HG03469 (cell line): Measurements from ENCODE around the gene PKIB.

Source experiments
- ATAC-seq: cut with Tn5 transposase; IDR thresholded peaks from one replicate; pipeline ENCODE4 v1.9.1; 2021; ENCODE audit warnings: mild to moderate bottlenecking, moderate library complexity, moderate number of reproducible peaks; ENCODE audit not compliant: unreplicated experiment

Gene PKIB

GRCh38 chr6:122702841-122703240 is 92.6 kb downstream of the PKIB start:
- no peak for ATAC-seq

GRCh38 chr6:122704066-122704465 is 93.9 kb downstream of the PKIB start:
- ATAC-seq = no peak

GRCh38 chr6:122709922-122710512 is 99.8 kb downstream of the PKIB start:
- peak; percentile 96 for ATAC-seq

- ATAC-seq = no peak
Measured at GRCh38 chr6:122710908-122711635, 100.9 kb downstream of the PKIB start.

GRCh38 chr6:122712093-122712447 is 101.9 kb downstream of the PKIB start:
- ATAC-seq = no peak

GRCh38 chr6:122712448-122713137 is 102.4 kb downstream of the PKIB start:
- no peak for ATAC-seq

GRCh38 chr6:122713138-122713537 is 102.9 kb downstream of the PKIB start:
- ATAC-seq = no peak

- no peak for ATAC-seq
Measured at GRCh38 chr6:122714059-122714458, 103.9 kb downstream of the PKIB start.

- no peak for ATAC-seq
Measured at GRCh38 chr6:122715725-122716124, 105.5 kb downstream of the PKIB start.

- no peak for ATAC-seq
Measured at GRCh38 chr6:122717350-122717749, 107.1 kb downstream of the PKIB start.

GRCh38 chr6:122718616-122719015 is 108.4 kb downstream of the PKIB start:
- ATAC-seq = no peak

- no peak for ATAC-seq
Measured at GRCh38 chr6:122719176-122719575, 109.0 kb downstream of the PKIB start.

- no peak for ATAC-seq
Measured at GRCh38 chr6:122722746-122723145, 112.5 kb downstream of the PKIB start.

GRCh38 chr6:122726649-122727048 is 116.4 kb downstream of the PKIB start:
- ATAC-seq = no peak

GRCh38 chr6:122727244-122727643 is 117.0 kb downstream of the PKIB start:
- ATAC-seq = no peak

- no peak for ATAC-seq
Measured at GRCh38 chr6:122730334-122730733, 120.1 kb downstream of the PKIB start.

- no peak for ATAC-seq
Measured at GRCh38 chr6:122730775-122731386, 120.7 kb downstream of the PKIB start.

GRCh38 chr6:122733259-122733658 is 123.1 kb downstream of the PKIB start:
- no peak for ATAC-seq

GRCh38 chr6:122734529-122735395 is 124.6 kb downstream of the PKIB start:
- no peak for ATAC-seq

GRCh38 chr6:122735582-122735981 is 125.4 kb downstream of the PKIB start:
- no peak for ATAC-seq

- no peak for ATAC-seq
Measured at GRCh38 chr6:122736163-122736562, 126.0 kb downstream of the PKIB start.
